HepG2 (cell line): ENCODE data around the gene KLHL28. TPM values are rescaled to one million over a fixed set of nuclear protein-coding genes. Genes with fewer than 3 reads are reported as not detected.
A peak's percentile ranks its signal among the peaks of the same experiment; 100 is the strongest.

Source experiments
- ATF1 ChIP-seq: IDR thresholded peaks from 2 replicates; pipeline ENCODE4 v1.6.1; 2016; ENCODE audit warnings: mild to moderate bottlenecking, control low read depth
- CBX2 ChIP-seq, 2 experiments: fragments of 200-600 bp in 1 of 2; sonication (generic); formaldehyde crosslinking in 1 of 2; IDR thresholded peaks; 2 replicates each; pipeline versions ENCODE4 v1.7.0 to v1.8.1; 2018 to 2022; ENCODE audit warnings: low read depth in 2 of 2, low read length in 1 of 2, mild to moderate bottlenecking in 1 of 2, missing genetic modification reagents in 1 of 2
- FOXK1 ChIP-seq: sonication (generic); formaldehyde crosslinking; IDR thresholded peaks from 2 replicates; pipeline ENCODE4 v1.4.0; 2020; ENCODE audit warnings: low read depth, missing genetic modification reagents, borderline replicate concordance
- FOXP1 ChIP-seq, 2 experiments: fragments of 450-650 bp in 1 of 2; IDR thresholded peaks; 2 replicates each; pipeline ENCODE4 v1.6.1; 2017 to 2018; ENCODE audit warnings: antibody characterized with exemption in 1 of 2
- GATAD2A ChIP-seq: IDR thresholded peaks from 2 replicates; pipeline ENCODE4 v1.6.1; 2016
- KAT8 ChIP-seq: IDR thresholded peaks from 2 replicates; pipeline ENCODE4 v1.6.1; 2016; ENCODE audit warnings: missing genetic modification reagents, missing compliant biosample characterization
- LCORL ChIP-seq, 2 experiments: fragments of 450-650 bp in 1 of 2; sonication (generic) in 1 of 2; formaldehyde crosslinking in 1 of 2; IDR thresholded peaks; 2 replicates each; pipeline versions ENCODE4 v1.5.0 to v1.6.1; 2017 to 2020; ENCODE audit warnings: antibody characterized with exemption in 1 of 2, missing genetic modification reagents in 1 of 2
- MAFG ChIP-seq: sonication (generic); formaldehyde crosslinking; IDR thresholded peaks from 2 replicates; pipeline ENCODE4 v1.5.1; 2020; ENCODE audit warnings: mild to moderate bottlenecking, missing genetic modification reagents
- MYC ChIP-seq: sonication (generic); formaldehyde crosslinking; IDR thresholded peaks from 2 replicates; pipeline ENCODE4 v1.9.0; 2021; ENCODE audit warnings: missing genetic modification reagents, borderline replicate concordance
- PHF20 ChIP-seq: sonication (generic); formaldehyde crosslinking; IDR thresholded peaks from 2 replicates; pipeline ENCODE4 v1.5.0; 2020; ENCODE audit warnings: mild to moderate bottlenecking, missing genetic modification reagents
- SIN3A ChIP-seq: IDR thresholded peaks from 2 replicates; pipeline ENCODE4 v1.6.1; 2011; ENCODE audit warnings: low read depth, mild to moderate bottlenecking, control low read depth, low read length, borderline replicate concordance
- TGIF2 ChIP-seq: IDR thresholded peaks from 2 replicates; pipeline ENCODE4 v1.6.1; 2016; ENCODE audit warnings: control low read depth, missing compliant biosample characterization
- ZBTB7B ChIP-seq: sonication (generic); formaldehyde crosslinking; IDR thresholded peaks from 2 replicates; pipeline ENCODE4 v1.4.0; 2020; ENCODE audit warnings: missing genetic modification reagents
- ZKSCAN8 ChIP-seq: IDR thresholded peaks from 2 replicates; pipeline ENCODE4 v1.6.1; 2016; ENCODE audit warnings: borderline replicate concordance, missing genetic modification reagents, missing compliant biosample characterization
- ZNF713 ChIP-seq: sonication (generic); formaldehyde crosslinking; IDR thresholded peaks from 2 replicates; pipeline ENCODE4 v1.4.0; 2020; ENCODE audit warnings: mild to moderate bottlenecking, missing genetic modification reagents
- ZSCAN21 ChIP-seq: sonication (generic); formaldehyde crosslinking; IDR thresholded peaks from 2 replicates; pipeline ENCODE4 v1.8.0; 2022; ENCODE audit warnings: mild to moderate bottlenecking, missing genetic modification reagents, moderate library complexity, borderline replicate concordance
- ZSCAN31 ChIP-seq: sonication (generic); formaldehyde crosslinking; IDR thresholded peaks from 2 replicates; pipeline ENCODE4 v1.5.0; 2020; ENCODE audit warnings: low read depth, mild to moderate bottlenecking, missing genetic modification reagents
- polyA plus RNA-seq, 8 experiments: library from polyadenylated mRNA; depleted of rRNA in 3 of 8; stranded (reverse) in 7 of 8; unstranded in 1 of 8; fragments of >200 nt; fragmentation: Illumina TruSeq in 4 of 8; extraction: Trizol in 4 of 8; gene quantifications; 2 replicates each; pipeline versions ENCODE4 v1.2.1 to v1.2.3, GENCODE V29; 2011 to 2016; ENCODE audit warnings: low read depth in 4 of 8, missing spikeins in 1 of 8, mixed read lengths in 1 of 8; ENCODE audit not compliant: insufficient read depth in 1 of 8
- total RNA-seq, 5 experiments: library from RNA; depleted of rRNA; stranded (reverse); fragments of >200 nt; fragmentation: Illumina TruSeq; extraction: Trizol; gene quantifications; 2 replicates each; pipeline ENCODE4 v1.2.3, GENCODE V29; 2016; ENCODE audit warnings: low read depth in 1 of 5
- TF ChIP-seq, protein P1 (sequence below), 2 experiments: sonication (generic) in 1 of 2; formaldehyde crosslinking in 1 of 2; IDR thresholded peaks; 2 replicates each; pipeline versions ENCODE4 v1.4.0 to v1.6.1; 2016 to 2020; ENCODE audit warnings: borderline replicate concordance in 1 of 2, low read depth in 1 of 2, mild to moderate bottlenecking in 1 of 2, missing genetic modification reagents in 1 of 2
- TF ChIP-seq, protein P2 (sequence below): sonication (generic); formaldehyde crosslinking; IDR thresholded peaks from 2 replicates; pipeline ENCODE4 v1.5.0; 2020; ENCODE audit warnings: mild to moderate bottlenecking, missing genetic modification reagents, borderline replicate concordance
- TF ChIP-seq, protein P3 (sequence below): sonication (generic); formaldehyde crosslinking; IDR thresholded peaks from 2 replicates; pipeline ENCODE4 v1.5.1; 2020; ENCODE audit warnings: mild to moderate bottlenecking, missing genetic modification reagents, moderate library complexity

Gene KLHL28
- total and polyA plus RNA-seq, 2 of the 13 experiments (the other 11 are each of a cell fraction or from before 2014, with no cell fraction given): 3.4 to 6.6 TPM

DNA sequence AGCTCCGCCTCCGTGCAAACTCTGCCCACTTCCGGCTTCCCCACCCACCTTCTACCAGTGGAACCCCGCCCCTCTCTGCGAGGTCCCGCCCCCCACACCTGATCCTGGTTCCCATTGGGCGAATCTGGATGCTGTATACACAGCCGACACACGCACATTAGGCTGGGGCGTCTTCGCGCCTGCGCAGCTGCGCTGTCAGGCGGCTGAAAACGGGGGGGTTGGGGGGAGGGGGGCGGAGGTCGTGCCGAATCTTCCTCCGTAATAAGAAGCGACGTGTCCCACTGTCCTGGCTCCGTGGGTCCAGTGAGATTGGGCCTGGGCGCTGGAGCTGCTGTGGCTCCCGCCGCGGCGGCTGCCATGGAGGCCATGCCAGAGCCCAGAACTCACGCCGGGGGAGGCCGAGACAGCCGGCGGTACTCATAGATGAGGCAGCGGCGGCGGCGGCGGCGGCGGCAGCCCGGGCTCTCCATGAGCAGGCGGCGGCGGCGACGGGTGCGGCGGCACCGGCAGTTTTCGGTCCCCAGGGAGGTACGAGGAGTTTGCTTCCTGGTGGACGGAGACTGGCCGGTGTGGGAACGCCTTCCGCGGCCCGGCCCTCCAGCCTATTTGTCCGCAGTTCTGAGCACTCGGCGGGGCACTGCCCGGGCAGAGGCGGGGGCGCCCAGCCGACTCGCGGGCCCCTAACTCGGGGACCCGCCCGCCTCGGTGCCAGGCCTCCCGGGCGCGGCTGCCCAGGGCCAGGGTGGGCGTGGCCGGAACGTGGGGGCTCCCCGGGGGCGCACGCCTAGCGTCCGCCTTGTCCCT is 64.5 kb downstream of the KLHL28 start (continued):
- TF ChIP-seq CBX2 (IDR thresholded peaks at IDR 0.05; ENCODE audit: low read depth, low read length) (no peak), CBX2 (CRISPR knock-in tag; IDR thresholded peaks at IDR 0.05; ENCODE audit: low read depth) (no peak), ZKSCAN8 (0 out of 2 replicates have a peak, but pooled peaks have one; percentile 28), FOXP1 (IDR thresholded peaks at IDR 0.05) (no peak), FOXP1 (CRISPR knock-in tag; IDR thresholded peaks at IDR 0.05) (0 out of 2 replicates have a peak, but pooled peaks have one; percentile 7), ZSCAN31 (CRISPR knock-in tag) (peak; percentile 80), ZSCAN21 (CRISPR knock-in tag) (peak; percentile 44; the same call in 1 of the 2 replicates), ZBTB7B (CRISPR knock-in tag) (peak; percentile 69), GATAD2A (CRISPR knock-in tag) (no peak), TGIF2 (CRISPR knock-in tag) (peak; percentile 22; the same call in 1 of the 2 replicates), LCORL (IDR thresholded peaks at IDR 0.05) (peak; percentile 1; the same call in 1 of the 2 replicates), LCORL (CRISPR knock-in tag; IDR thresholded peaks at IDR 0.05) (0 out of 2 replicates have a peak, but pooled peaks have one; percentile 24), PHF20 (CRISPR knock-in tag) (peak; percentile 65), KAT8 (CRISPR knock-in tag) (peak; percentile 8; the same call in 1 of the 2 replicates), ATF1 (0 out of 2 replicates have a peak, but pooled peaks have one; percentile 30), ZNF713 (CRISPR knock-in tag) (0 out of 2 replicates have a peak, but pooled peaks have one; percentile 67), SIN3A (peak; percentile 70; the same call in 1 of the 2 replicates), MAFG (CRISPR knock-in tag) (no peak), FOXK1 (CRISPR knock-in tag) (0 out of 2 replicates have a peak, but pooled peaks have one; percentile 39), MYC (CRISPR knock-in tag) (peak; percentile 5; the same call in 1 of the 2 replicates)
- TF ChIP-seq, protein P1, sequence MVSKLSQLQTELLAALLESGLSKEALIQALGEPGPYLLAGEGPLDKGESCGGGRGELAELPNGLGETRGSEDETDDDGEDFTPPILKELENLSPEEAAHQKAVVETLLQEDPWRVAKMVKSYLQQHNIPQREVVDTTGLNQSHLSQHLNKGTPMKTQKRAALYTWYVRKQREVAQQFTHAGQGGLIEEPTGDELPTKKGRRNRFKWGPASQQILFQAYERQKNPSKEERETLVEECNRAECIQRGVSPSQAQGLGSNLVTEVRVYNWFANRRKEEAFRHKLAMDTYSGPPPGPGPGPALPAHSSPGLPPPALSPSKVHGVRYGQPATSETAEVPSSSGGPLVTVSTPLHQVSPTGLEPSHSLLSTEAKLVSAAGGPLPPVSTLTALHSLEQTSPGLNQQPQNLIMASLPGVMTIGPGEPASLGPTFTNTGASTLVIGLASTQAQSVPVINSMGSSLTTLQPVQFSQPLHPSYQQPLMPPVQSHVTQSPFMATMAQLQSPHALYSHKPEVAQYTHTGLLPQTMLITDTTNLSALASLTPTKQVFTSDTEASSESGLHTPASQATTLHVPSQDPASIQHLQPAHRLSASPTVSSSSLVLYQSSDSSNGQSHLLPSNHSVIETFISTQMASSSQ (IDR thresholded peaks at IDR 0.05; ENCODE audit: low read depth): no peak
- TF ChIP-seq, protein P1 (CRISPR knock-in tag; IDR thresholded peaks at IDR 0.05; ENCODE audit: borderline replicate concordance): peak; percentile 61
- TF ChIP-seq, protein P2, sequence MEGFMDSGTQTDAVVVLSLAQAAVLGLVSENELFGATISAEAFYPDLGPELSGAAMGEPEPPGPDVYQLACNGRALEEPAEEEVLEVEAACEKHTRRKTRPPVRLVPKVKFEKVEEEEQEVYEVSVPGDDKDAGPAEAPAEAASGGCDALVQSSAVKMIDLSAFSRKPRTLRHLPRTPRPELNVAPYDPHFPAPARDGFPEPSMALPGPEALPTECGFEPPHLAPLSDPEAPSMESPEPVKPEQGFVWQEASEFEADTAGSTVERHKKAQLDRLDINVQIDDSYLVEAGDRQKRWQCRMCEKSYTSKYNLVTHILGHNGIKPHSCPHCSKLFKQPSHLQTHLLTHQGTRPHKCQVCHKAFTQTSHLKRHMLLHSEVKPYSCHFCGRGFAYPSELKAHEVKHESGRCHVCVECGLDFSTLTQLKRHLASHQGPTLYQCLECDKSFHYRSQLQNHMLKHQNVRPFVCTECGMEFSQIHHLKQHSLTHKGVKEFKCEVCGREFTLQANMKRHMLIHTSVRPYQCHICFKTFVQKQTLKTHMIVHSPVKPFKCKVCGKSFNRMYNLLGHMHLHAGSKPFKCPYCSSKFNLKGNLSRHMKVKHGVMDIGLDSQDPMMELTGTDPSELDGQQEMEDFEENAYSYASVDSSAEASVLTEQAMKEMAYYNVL (CRISPR knock-in tag): no peak
- TF ChIP-seq, protein P3, sequence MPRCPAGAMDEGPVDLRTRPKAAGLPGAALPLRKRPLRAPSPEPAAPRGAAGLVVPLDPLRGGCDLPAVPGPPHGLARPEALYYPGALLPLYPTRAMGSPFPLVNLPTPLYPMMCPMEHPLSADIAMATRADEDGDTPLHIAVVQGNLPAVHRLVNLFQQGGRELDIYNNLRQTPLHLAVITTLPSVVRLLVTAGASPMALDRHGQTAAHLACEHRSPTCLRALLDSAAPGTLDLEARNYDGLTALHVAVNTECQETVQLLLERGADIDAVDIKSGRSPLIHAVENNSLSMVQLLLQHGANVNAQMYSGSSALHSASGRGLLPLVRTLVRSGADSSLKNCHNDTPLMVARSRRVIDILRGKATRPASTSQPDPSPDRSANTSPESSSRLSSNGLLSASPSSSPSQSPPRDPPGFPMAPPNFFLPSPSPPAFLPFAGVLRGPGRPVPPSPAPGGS (CRISPR knock-in tag): peak; percentile 67; the same call in 1 of the 2 replicates
